ENCODE measurements around the gene NOL8.

Gene NOL8

GRCh38 chr9:92270511-92270910, 54.6 kb downstream of the NOL8 start:
- DNase-seq (ENCODE audit: low spot score), result no peak
- no peak for FAIRE-seq

- no peak for DNase-seq (ENCODE audit: low spot score)
- no peak for FAIRE-seq
Measured at GRCh38 chr9:92266486-92266885, 58.7 kb downstream of the NOL8 start.

GRCh38 chr9:92265154-92265553, 60.0 kb downstream of the NOL8 start:
- FAIRE-seq (no peak), DNase-seq (ENCODE audit: low spot score) (no peak)

GRCh38 chr9:92263131-92263530, 62.0 kb downstream of the NOL8 start:
- FAIRE-seq, result no peak
- no peak for DNase-seq (ENCODE audit: low spot score)

GRCh38 chr9:92257327-92257726, 67.8 kb downstream of the NOL8 start:
- no peak for FAIRE-seq
- DNase-seq (ENCODE audit: low spot score), result no peak

GRCh38 chr9:92254381-92255337, 70.5 kb downstream of the NOL8 start:
- DNase-seq (ENCODE audit: low spot score) (no peak), FAIRE-seq (no peak)

- DNase-seq (ENCODE audit: low spot score) (no peak), FAIRE-seq (no peak)
Measured at GRCh38 chr9:92253656-92254055, 71.5 kb downstream of the NOL8 start.

GRCh38 chr9:92247981-92248380, 77.2 kb downstream of the NOL8 start:
- FAIRE-seq (no peak), DNase-seq (ENCODE audit: low spot score) (no peak)
